ENCODE data around the gene CLASP2.

CLASP2 gene

DNA sequence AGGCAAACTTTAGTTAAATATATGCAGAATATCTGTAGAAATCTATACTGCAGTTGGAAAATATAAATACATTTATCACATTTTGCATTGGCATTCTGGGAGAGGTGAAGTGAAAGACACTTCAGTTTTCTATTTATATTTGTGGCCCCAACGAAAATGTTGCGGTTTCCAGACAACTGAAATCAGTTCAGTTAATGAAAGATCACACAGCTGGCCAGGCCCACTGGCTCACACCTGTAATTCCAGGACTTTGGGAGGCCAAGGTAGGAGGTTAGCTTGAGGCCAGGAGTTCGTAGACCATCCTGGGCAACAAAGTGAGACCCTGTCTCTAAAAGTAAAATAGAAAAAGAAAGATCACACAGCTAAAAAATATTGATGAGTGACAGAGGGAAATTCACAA lies 11.9 kb upstream of the CLASP2 start:
- Histone ChIP-seq H3K4me3 (no peak overlapping the region), H3K36me3 (no peaks in the 10 kb centered on the region), H3K9me3 (peaks cover 9% of the 10 kb centered on the region), H4K20me1 (no peaks in the 10 kb centered on the region), H3K27me3 (no peaks in the 10 kb centered on the region), H3K4me2 (no peak overlapping the region), H3K9ac (no peak overlapping the region), H3K4me1 (no peaks in the 10 kb centered on the region), H3K27ac (no peak overlapping the region)
- TF ChIP-seq Cebpa-rat (IDR thresholded peaks at IDR 0.05): no peak

DNA sequence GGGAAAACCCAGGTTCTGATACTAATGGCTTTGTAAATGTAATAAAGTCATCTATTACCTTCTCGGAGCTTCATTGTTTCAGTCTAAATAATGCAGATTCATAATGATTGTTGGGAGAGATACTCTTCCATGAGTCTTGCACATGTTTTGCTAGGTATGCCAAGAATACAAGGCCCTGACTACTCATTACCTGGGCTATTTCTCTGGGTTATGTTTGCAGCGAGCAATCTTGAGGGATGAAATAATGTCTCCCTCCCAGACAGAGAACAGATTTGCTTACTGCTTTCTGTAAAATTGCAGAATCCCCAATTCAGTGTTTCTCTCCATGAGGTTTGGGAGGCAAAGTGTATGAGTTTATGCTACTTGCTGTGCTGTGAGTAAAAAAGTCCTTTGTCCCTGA lies 6.2 kb upstream of the CLASP2 start:
- Histone ChIP-seq H3K9me3 (no peaks in the 10 kb centered on the region), H4K20me1 (no peaks in the 10 kb centered on the region), H3K27ac (no peak overlapping the region), H3K4me3 (no peak overlapping the region), H3K27me3 (no peaks in the 10 kb centered on the region), H3K9ac (no peak overlapping the region), H3K4me2 (no peak overlapping the region), H3K36me3 (no peaks in the 10 kb centered on the region), H3K4me1 (no peaks in the 10 kb centered on the region)
- TF ChIP-seq Cebpa-rat (IDR thresholded peaks at IDR 0.05): no peak

DNA sequence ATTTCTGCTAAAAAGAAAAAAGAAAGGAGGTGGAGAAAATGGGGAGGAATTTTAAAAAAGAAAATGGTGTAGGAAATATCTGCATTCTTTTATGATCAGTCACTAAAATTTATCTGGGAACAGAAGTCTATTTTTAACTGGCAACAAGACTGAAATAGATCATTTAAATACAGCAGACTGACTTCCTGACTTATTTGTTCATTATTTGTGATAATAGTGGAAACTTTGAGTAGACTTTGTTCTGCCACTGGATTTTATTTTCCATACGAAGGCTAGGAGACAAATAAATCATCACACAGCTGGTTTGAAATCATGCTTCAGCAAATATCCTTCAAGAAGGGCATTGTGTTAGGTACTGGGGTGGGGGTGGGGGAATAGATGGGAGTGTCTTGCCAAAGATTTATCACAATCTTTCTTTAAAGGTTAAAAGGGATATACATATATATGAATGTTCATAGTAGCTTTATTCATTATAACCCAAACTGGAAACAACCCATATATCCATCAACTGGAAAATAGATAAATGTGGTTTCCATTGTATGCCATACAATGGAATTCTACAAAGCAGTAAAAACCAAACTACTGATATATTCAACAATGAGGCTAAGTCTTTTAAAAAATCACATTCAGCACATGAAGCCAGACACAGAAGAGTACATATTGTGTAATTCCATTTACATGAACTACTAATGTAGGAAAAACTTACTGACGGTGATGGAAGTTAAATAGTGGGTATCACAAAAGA lies 4.7 kb upstream of the CLASP2 start:
- no peaks in the 10 kb centered on the region for H3K27me3 ChIP-seq
- H3K36me3 ChIP-seq: no peaks in the 10 kb centered on the region
- H3K9me3 ChIP-seq: no peaks in the 10 kb centered on the region
- H3K4me3 ChIP-seq: no peak overlapping the region
- H3K4me2 ChIP-seq: no peak overlapping the region
- H3K9ac ChIP-seq: no peak overlapping the region
- no peak overlapping the region for H3K27ac ChIP-seq
- no peak for TF ChIP-seq Cebpa-rat (IDR thresholded peaks at IDR 0.05)
- H4K20me1 ChIP-seq: no peaks in the 10 kb centered on the region
- peaks cover 6% of the 10 kb centered on the region; the same call in 1 of the 2 replicates for H3K4me1 ChIP-seq

DNA sequence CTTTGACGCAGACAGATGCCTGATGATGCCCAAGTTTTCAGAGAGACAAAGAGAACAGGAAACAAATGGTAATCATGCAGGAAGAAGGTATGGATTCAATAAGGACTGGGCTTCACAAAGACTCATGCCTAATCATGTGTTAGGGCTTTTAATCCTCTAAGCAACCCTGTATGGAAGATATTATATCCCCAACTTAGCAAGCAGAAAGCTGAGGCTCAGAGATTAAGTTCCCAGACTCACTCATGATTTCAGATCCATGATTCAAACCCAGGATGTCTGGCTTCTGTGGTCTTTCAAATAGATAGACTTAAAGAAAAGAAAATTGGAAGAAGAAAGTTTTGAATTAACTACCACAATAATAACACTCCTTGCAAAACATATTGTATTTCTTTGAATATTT lies 4.1 kb upstream of the CLASP2 start:
- H3K9me3 ChIP-seq: no peaks in the 10 kb centered on the region
- H3K9ac ChIP-seq: no peak overlapping the region
- peaks cover 6% of the 10 kb centered on the region; the same call in 1 of the 2 replicates for H3K4me1 ChIP-seq
- no peaks in the 10 kb centered on the region for H3K27me3 ChIP-seq
- no peak for TF ChIP-seq Cebpa-rat (IDR thresholded peaks at IDR 0.05)
- no peaks in the 10 kb centered on the region for H3K36me3 ChIP-seq
- H3K4me3 ChIP-seq: no peak overlapping the region
- H4K20me1 ChIP-seq: peaks cover 3% of the 10 kb centered on the region
- no peak overlapping the region for H3K27ac ChIP-seq
- no peak overlapping the region for H3K4me2 ChIP-seq

DNA sequence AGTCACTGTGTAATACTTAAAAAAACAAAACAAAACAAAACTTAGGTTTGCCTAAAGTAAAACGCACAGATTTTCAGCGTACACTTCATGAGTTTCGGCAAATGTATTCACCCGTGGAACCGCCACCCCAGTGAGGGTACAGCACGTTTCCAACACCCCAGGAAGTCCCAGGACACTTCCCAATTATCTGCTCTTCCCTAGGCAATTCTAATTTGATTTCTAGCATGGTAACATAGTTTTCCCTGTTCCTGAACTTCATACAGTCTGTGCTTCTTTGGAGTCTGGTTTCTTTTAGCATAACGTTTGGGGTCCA lies 497 bp upstream of the CLASP2 start:
- Histone ChIP-seq H3K9me3 (no peaks in the 10 kb centered on the region), H3K27me3 (no peaks in the 10 kb centered on the region), H3K27ac (peak overlapping the region; percentile 89), H3K4me3 (peak overlapping the region; percentile 95), H3K4me1 (peaks cover 20% of the 10 kb centered on the region), H3K9ac (peak overlapping the region; percentile 89), H3K36me3 (peaks cover 4% of the 10 kb centered on the region; the same call in 1 of the 2 replicates), H4K20me1 (peaks cover 37% of the 10 kb centered on the region), H3K4me2 (peak overlapping the region; percentile 92)
- TF ChIP-seq Cebpa-rat (IDR thresholded peaks at IDR 0.05): no peak

DNA sequence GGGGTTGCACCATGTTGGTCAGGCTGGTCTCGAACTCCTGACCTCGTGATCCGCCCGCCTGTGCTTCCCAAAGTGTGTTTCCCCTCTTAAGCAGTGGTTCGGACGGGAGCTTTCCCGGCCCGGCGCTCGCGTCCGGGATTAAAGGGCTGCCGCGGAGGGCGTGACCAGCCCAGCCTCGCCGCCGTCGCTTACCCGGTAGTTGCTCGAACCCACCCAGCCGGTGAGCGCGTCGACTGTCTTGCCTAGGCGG lies 513 bp downstream of the CLASP2 start:
- Histone ChIP-seq H3K4me3 (peak overlapping the region; percentile 95), H3K27ac (peak overlapping the region; percentile 89)
- TF ChIP-seq Cebpa-rat (IDR thresholded peaks at IDR 0.05): no peak

DNA sequence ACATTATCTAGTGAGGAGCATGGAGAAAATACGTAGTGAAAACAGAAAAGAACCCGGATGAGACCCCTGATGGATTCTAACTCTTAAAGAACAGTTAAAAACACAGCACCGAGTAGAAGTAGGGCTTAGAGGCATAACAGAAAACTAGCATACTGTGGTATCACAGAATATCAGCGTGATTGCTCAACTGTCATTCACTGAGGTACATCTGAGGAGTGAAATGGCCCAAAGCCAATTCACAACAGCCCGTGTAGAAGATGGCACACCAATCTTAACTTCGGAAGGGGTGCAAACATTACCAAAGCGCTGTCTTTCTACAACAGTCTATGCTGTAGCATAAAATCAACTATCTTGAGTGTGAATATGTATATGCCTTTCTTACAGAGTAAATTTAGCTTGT lies 1.8 kb downstream of the CLASP2 start:
- Histone ChIP-seq H3K4me3 (peak overlapping the region; percentile 95), H4K20me1 (peaks cover 42% of the 10 kb centered on the region), H3K9me3 (peaks cover 17% of the 10 kb centered on the region), H3K36me3 (peaks cover 21% of the 10 kb centered on the region), H3K27ac (no peak overlapping the region), H3K4me2 (peak overlapping the region; percentile 92), H3K4me1 (peaks cover 20% of the 10 kb centered on the region), H3K9ac (peak overlapping the region; percentile 89; the same call in 1 of the 2 replicates), H3K27me3 (no peaks in the 10 kb centered on the region)
- TF ChIP-seq Cebpa-rat (IDR thresholded peaks at IDR 0.05): no peak

More for the DNA sequence above, 513 bp downstream of the CLASP2 start:
- Histone ChIP-seq H3K36me3 (peaks cover 8% of the 10 kb centered on the region), H3K27me3 (no peaks in the 10 kb centered on the region), H3K9ac (peak overlapping the region; percentile 89), H3K4me1 (peaks cover 20% of the 10 kb centered on the region), H3K9me3 (peaks cover 3% of the 10 kb centered on the region; the same call in 1 of the 2 replicates), H3K4me2 (peak overlapping the region; percentile 92), H4K20me1 (peaks cover 42% of the 10 kb centered on the region)

DNA sequence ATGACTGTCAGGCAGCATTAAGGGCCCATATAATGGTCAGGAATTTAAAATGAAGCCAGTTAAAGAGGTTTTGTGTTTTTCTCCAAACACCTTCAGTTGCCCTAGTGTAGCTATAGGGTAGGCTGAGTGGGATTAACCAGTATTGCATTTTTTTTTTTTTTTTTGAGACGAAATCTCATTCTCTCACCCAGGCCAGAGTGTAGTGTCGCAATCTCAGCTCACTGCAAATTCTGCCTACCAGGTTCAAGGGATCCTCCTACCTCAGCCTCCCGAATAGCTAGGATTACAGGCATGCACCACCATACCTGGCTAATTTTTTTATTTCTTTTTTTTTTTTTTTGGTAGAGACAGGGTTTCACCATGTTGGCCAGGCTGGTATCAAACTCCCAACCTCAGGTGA lies 7.0 kb downstream of the CLASP2 start:
- Histone ChIP-seq H3K4me1 (peaks cover 4% of the 10 kb centered on the region), H3K27ac (no peak overlapping the region), H3K4me3 (no peak overlapping the region), H3K9me3 (peaks cover 19% of the 10 kb centered on the region), H3K36me3 (peaks cover 44% of the 10 kb centered on the region), H3K4me2 (no peak overlapping the region), H3K9ac (no peak overlapping the region), H4K20me1 (peaks cover 28% of the 10 kb centered on the region), H3K27me3 (no peaks in the 10 kb centered on the region)
- no peak for TF ChIP-seq Cebpa-rat (IDR thresholded peaks at IDR 0.05)

DNA sequence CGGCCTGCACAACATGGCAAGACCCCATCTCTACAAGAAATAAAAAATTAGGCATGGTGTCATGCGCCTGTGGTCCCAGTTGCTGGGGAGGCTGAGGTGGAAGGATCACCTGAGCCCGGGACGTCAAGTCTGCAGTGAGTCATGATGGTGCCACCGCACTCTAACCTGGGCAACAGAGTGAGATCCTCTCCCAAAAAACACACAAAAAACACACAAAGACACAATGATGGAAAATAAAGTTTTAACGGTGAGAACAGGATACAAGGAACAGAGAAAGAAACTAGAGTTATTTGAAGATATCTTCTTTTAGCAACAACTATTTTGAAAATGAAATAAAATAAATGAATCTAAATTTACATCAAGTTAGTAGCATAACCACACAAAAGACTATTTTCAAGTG lies 12.0 kb downstream of the CLASP2 start:
- H3K27ac ChIP-seq: no peak overlapping the region
- peaks cover 51% of the 10 kb centered on the region for H3K36me3 ChIP-seq
- no peaks in the 10 kb centered on the region for H3K27me3 ChIP-seq
- H3K9me3 ChIP-seq: peaks cover 45% of the 10 kb centered on the region
- H3K9ac ChIP-seq: no peak overlapping the region
- no peaks in the 10 kb centered on the region for H3K4me1 ChIP-seq
- no peak overlapping the region for H3K4me2 ChIP-seq
- no peak for TF ChIP-seq Cebpa-rat (IDR thresholded peaks at IDR 0.05)
- no peaks in the 10 kb centered on the region; the same call in 1 of the 2 replicates for H4K20me1 ChIP-seq
- no peak overlapping the region for H3K4me3 ChIP-seq

DNA sequence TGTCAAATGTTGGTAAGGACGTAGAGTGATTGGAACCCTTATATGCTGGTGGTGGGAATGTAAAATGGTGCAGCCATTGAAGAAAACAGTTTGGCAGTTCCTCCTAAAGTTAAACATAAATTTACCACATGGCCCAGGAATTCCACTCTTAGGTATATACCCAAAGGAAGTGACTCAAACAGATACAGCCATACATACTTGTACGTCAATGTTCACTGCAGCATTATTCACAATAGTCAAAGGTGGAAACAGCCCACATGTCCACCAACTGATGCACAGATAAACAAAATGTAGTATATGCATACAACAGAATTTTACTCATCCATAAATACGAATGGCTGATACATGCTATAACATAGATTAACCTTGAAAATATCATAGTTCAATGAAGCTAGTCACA lies 13.2 kb downstream of the CLASP2 start:
- Histone ChIP-seq H3K4me1 (no peaks in the 10 kb centered on the region), H4K20me1 (no peaks in the 10 kb centered on the region; the same call in 1 of the 2 replicates), H3K27me3 (no peaks in the 10 kb centered on the region), H3K4me2 (no peak overlapping the region), H3K36me3 (peaks cover 50% of the 10 kb centered on the region), H3K27ac (no peak overlapping the region), H3K9ac (no peak overlapping the region), H3K4me3 (no peak overlapping the region), H3K9me3 (peaks cover 55% of the 10 kb centered on the region)
- no peak for TF ChIP-seq Cebpa-rat (IDR thresholded peaks at IDR 0.05)

DNA sequence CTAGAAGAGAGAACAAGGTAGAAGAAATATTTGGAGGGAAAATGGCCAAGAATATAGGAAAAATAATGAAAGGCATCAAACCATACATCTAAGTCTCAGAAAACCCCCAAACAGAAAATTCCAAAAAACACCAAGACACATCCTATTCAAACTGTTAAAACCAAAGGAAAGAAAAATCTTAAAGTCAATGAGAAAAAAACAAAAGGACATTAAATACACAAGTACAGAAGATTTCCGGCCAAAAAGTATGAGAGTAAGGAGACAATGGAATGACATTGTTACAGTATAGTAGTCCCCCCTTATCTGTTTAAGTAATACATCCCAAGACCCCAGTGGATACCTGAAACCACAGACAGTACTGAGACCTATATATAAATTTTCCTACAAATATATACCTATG lies 18.8 kb downstream of the CLASP2 start:
- Histone ChIP-seq H3K4me3 (no peak overlapping the region), H3K4me2 (no peak overlapping the region), H3K9me3 (peaks cover 49% of the 10 kb centered on the region), H3K9ac (no peak overlapping the region), H3K27ac (no peak overlapping the region), H3K36me3 (peaks cover 47% of the 10 kb centered on the region), H3K4me1 (no peaks in the 10 kb centered on the region), H4K20me1 (peaks cover 6% of the 10 kb centered on the region; the same call in 1 of the 2 replicates), H3K27me3 (no peaks in the 10 kb centered on the region)
- no peak for TF ChIP-seq Cebpa-rat (IDR thresholded peaks at IDR 0.05)
